Measurements from ENCODE around the gene CTNNA3.

The CTNNA3 gene

DNA sequence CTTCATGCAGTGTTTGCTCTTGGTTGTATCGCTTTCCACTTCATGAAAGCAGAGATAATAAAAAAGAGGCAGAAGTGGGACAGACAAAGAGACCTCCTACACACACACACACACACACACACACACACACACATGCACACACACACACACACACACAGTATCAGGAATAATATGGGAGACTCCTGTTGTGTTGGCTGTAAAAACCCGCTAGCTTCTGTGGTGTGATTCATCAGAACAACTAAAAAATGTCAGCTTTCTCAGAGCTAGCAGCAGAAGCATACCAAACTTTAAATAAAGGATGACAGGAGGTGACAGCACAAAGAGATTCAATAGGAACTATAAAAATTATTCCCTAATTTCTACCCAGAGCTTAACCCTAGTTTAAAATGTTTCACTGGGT is 918.3 kb downstream of the CTNNA3 start:
- Histone ChIP-seq H3K4me1 (no peaks in the 10 kb centered on the region), H3K36me3 (replicated peaks) (no peaks in the 10 kb centered on the region), H3K27me3 (ENCODE audit: low read depth) (no peaks in the 10 kb centered on the region), H3K4me3 (no peak overlapping the region), H3K9me3 (no peaks in the 10 kb centered on the region)
- DNase-seq (ENCODE audit: low spot score in 2 of 2), result no peak
- in situ Hi-C loops (cut with MboI; ENCODE audit: low sequenced_read_pairs), result no loop called here

GRCh38 chr10:66773472-66773817 is 922.5 kb downstream of the CTNNA3 start:
- Histone ChIP-seq H3K27me3 (ENCODE audit: low read depth) (no peaks in the 10 kb centered on the region), H3K4me3 (no peak overlapping the region), H3K9me3 (no peaks in the 10 kb centered on the region), H3K4me1 (no peaks in the 10 kb centered on the region), H3K36me3 (replicated peaks) (no peaks in the 10 kb centered on the region)
- in situ Hi-C loops (cut with MboI; ENCODE audit: low sequenced_read_pairs), result no loop called here
- no peak for DNase-seq (ENCODE audit: low spot score in 2 of 2)

DNA sequence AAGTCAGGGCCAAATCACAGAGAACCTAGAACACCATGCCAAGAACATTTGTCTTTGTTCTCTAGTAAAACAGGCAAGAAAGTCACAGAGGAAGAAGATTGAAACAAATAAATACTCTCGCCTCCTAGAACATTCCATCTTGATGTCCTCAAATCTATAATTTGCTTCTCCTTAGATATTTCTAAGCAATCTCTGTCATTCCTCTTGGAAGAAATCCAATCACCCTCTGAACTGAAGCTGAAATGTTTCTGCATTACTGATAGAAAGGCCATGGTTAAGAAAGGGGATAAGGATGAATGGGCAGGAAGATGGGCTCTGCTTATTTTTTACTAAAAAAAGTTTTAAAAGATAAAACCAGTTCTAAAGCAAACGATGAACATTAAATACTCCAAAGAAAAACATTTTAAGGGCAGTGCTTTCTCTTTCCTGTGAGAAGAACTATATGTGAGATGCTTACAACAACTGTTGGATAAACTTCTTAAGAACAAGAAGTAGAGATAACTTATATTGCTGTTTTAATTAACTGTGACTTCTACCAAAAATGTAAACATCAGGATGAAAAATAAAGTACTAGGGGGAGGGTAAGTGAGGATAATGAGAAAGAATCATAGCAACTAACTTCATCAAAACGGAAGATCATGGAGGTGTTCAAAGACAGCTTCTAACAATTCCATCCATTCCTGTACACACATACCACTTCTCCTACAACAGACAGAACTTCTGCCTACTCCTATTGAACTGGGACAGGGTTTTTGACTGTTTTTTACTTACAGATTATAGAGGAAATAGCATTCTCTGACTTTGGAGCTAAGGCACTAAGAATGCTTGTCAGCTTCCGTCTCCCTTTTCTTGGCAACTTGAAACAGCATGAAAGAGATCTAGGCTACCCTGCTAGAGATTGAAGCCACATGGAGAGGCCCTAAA is 923.2 kb downstream of the CTNNA3 start:
- in situ Hi-C loops (cut with MboI; ENCODE audit: low sequenced_read_pairs), result no loop called here

DNA sequence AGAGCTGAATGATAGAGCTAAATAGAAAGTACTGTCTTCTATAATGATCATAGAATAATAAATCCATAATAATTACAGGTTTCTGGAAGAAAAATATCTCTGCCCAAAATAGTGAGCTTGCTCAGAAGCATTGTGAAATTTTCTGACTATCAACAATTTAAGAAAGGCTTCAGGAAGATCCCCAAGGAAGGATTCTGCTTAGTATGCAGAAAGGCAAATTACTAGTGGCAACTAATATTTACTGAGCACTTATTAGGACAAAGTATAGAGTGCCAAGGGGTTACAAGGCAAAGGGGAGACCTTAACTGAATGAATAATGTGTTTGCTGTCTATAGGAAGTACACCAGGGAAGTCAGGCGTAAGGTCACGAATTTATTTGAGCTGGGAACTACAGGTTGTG is 928.3 kb downstream of the CTNNA3 start:
- Histone ChIP-seq H3K4me1 (no peaks in the 10 kb centered on the region), H3K27me3 (ENCODE audit: low read depth) (no peaks in the 10 kb centered on the region), H3K36me3 (replicated peaks) (no peaks in the 10 kb centered on the region), H3K9me3 (no peaks in the 10 kb centered on the region), H3K4me3 (no peak overlapping the region)
- in situ Hi-C loops (cut with MboI; ENCODE audit: low sequenced_read_pairs), result no loop called here
- DNase-seq (ENCODE audit: low spot score in 2 of 2), result no peak

More for the DNA sequence above, 923.2 kb downstream of the CTNNA3 start:
- Histone ChIP-seq H3K4me1 (no peaks in the 10 kb centered on the region), H3K27me3 (ENCODE audit: low read depth) (no peaks in the 10 kb centered on the region), H3K4me3 (no peak overlapping the region), H3K36me3 (replicated peaks) (no peaks in the 10 kb centered on the region), H3K9me3 (no peaks in the 10 kb centered on the region)
- no peak for DNase-seq (ENCODE audit: low spot score in 2 of 2)

GRCh38 chr10:66762218-66762729 is 933.7 kb downstream of the CTNNA3 start:
- H3K27me3 ChIP-seq (ENCODE audit: low read depth), result no peaks in the 10 kb centered on the region
- no peaks in the 10 kb centered on the region for H3K36me3 ChIP-seq (replicated peaks)
- in situ Hi-C loops (cut with MboI; ENCODE audit: low sequenced_read_pairs), result no loop called here
- DNase-seq (ENCODE audit: low spot score in 2 of 2), result no peak
- peaks cover 13% of the 10 kb centered on the region for H3K4me1 ChIP-seq
- no peaks in the 10 kb centered on the region for H3K9me3 ChIP-seq
- no peak overlapping the region for H3K4me3 ChIP-seq

GRCh38 chr10:66760941-66761340 is 935.1 kb downstream of the CTNNA3 start:
- Histone ChIP-seq H3K27me3 (ENCODE audit: low read depth) (no peaks in the 10 kb centered on the region), H3K4me1 (peaks cover 13% of the 10 kb centered on the region), H3K4me3 (no peak overlapping the region), H3K36me3 (replicated peaks) (no peaks in the 10 kb centered on the region), H3K9me3 (no peaks in the 10 kb centered on the region)
- DNase-seq (ENCODE audit: low spot score in 2 of 2), result no peak
- in situ Hi-C loops (cut with MboI; ENCODE audit: low sequenced_read_pairs), result no loop called here

DNA sequence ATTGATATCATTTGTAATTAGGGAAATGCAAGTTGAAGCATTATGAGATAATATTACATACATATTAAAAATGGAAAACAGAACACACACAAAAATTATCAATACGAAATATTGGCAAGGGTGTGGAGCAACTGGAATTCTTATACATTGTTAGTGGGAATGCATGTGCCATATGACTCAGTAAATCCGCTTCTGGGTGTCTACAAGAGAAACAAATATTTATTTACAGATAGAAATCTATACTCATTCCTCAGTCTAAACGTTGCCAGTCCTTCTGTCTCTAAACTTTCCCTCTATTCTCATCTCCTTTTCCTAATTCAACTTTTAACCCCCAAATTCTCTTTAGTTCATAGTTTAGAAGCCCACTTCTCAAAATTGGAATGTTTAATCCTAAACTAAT is 940.5 kb downstream of the CTNNA3 start:
- in situ Hi-C loops (cut with MboI; ENCODE audit: low sequenced_read_pairs), result no loop called here
- peaks cover 15% of the 10 kb centered on the region for H3K4me1 ChIP-seq
- no peaks in the 10 kb centered on the region for H3K27me3 ChIP-seq (ENCODE audit: low read depth)
- no peaks in the 10 kb centered on the region for H3K36me3 ChIP-seq (replicated peaks)
- no peak overlapping the region for H3K4me3 ChIP-seq
- no peaks in the 10 kb centered on the region for H3K9me3 ChIP-seq
- DNase-seq (ENCODE audit: low spot score in 2 of 2), result no peak

GRCh38 chr10:66752714-66753113 is 943.3 kb downstream of the CTNNA3 start:
- H3K4me3 ChIP-seq, result no peak overlapping the region
- in situ Hi-C loops (cut with MboI; ENCODE audit: low sequenced_read_pairs), result no loop called here
- DNase-seq (ENCODE audit: low spot score in 2 of 2), result no peak

GRCh38 chr10:66748217-66748616 is 947.8 kb downstream of the CTNNA3 start:
- in situ Hi-C loops (cut with MboI; ENCODE audit: low sequenced_read_pairs), result no loop called here
- no peaks in the 10 kb centered on the region for H3K36me3 ChIP-seq (replicated peaks)
- no peak overlapping the region for H3K4me3 ChIP-seq
- no peak for DNase-seq (ENCODE audit: low spot score in 2 of 2)
- H3K27me3 ChIP-seq (ENCODE audit: low read depth), result no peaks in the 10 kb centered on the region
- peaks cover 3% of the 10 kb centered on the region for H3K4me1 ChIP-seq
- no peaks in the 10 kb centered on the region for H3K9me3 ChIP-seq

More at GRCh38 chr10:66752714-66753113, 943.3 kb downstream of the CTNNA3 start:
- Histone ChIP-seq H3K4me1 (peaks cover 3% of the 10 kb centered on the region; the same call in 1 of the 2 replicates), H3K27me3 (ENCODE audit: low read depth) (no peaks in the 10 kb centered on the region), H3K9me3 (no peaks in the 10 kb centered on the region), H3K36me3 (replicated peaks) (no peaks in the 10 kb centered on the region)

GRCh38 chr10:66747451-66747850 is 948.5 kb downstream of the CTNNA3 start:
- Histone ChIP-seq H3K4me1 (no peaks in the 10 kb centered on the region; the same call in 1 of the 2 replicates), H3K27me3 (ENCODE audit: low read depth) (no peaks in the 10 kb centered on the region), H3K9me3 (no peaks in the 10 kb centered on the region), H3K36me3 (replicated peaks) (no peaks in the 10 kb centered on the region), H3K4me3 (no peak overlapping the region)
- DNase-seq (ENCODE audit: low spot score in 2 of 2), result no peak
- in situ Hi-C loops (cut with MboI; ENCODE audit: low sequenced_read_pairs), result no loop called here

DNA sequence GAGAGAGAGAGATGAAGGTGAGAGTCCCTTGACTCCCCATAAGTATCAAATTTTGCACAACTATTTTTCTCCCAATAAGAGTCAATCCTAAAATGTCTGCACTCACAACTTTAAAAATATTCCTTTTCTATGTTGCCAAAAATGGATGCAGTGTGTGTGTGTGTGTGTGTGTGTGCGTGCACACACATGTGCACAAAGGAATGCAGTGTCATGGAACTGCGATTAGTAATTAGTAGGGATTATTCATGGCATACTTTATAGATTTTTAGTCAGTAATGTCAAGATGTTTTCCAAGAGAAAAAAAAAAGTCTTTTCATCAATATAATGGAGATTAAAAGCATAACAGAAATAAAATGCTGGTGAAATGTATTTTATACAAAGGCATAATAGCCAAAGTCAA is 949.3 kb downstream of the CTNNA3 start:
- in situ Hi-C loops (cut with MboI; ENCODE audit: low sequenced_read_pairs), result no loop called here
- H3K36me3 ChIP-seq (replicated peaks), result no peaks in the 10 kb centered on the region
- DNase-seq (ENCODE audit: low spot score in 2 of 2), result no peak

GRCh38 chr10:66746246-66746645 is 949.7 kb downstream of the CTNNA3 start:
- Histone ChIP-seq H3K4me3 (no peak overlapping the region), H3K27me3 (ENCODE audit: low read depth) (no peaks in the 10 kb centered on the region), H3K9me3 (no peaks in the 10 kb centered on the region), H3K4me1 (no peaks in the 10 kb centered on the region; the same call in 1 of the 2 replicates), H3K36me3 (replicated peaks) (no peaks in the 10 kb centered on the region)
- no peak for DNase-seq (ENCODE audit: low spot score in 2 of 2)
- in situ Hi-C loops (cut with MboI; ENCODE audit: low sequenced_read_pairs), result no loop called here

More for the DNA sequence above, 949.3 kb downstream of the CTNNA3 start:
- Histone ChIP-seq H3K4me1 (no peaks in the 10 kb centered on the region; the same call in 1 of the 2 replicates), H3K9me3 (no peaks in the 10 kb centered on the region), H3K27me3 (ENCODE audit: low read depth) (no peaks in the 10 kb centered on the region), H3K4me3 (no peak overlapping the region)

DNA sequence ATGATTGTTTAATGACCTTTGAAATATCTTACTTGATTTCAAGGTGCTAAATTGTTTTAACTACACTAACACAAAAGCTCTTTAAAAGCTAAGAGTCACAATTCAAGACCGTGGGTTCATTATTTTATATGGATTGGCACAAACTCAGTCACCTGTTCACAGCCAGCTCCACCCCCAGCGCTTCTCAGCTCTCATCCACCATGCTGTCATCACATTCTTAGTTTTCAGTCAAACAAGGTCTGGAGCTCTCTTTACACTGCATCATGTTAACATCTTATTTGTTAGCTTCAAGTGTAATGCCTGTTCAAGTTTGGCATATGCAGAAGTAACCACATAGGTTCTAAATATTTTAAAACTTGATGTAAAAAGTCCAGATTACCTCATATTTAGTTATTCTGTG is 951.1 kb downstream of the CTNNA3 start:
- DNase-seq (ENCODE audit: low spot score in 2 of 2), result no peak
- in situ Hi-C loops (cut with MboI; ENCODE audit: low sequenced_read_pairs), result no loop called here
- Histone ChIP-seq H3K4me3 (no peak overlapping the region), H3K9me3 (no peaks in the 10 kb centered on the region), H3K36me3 (replicated peaks) (no peaks in the 10 kb centered on the region), H3K4me1 (peaks cover 2% of the 10 kb centered on the region; the same call in 1 of the 2 replicates), H3K27me3 (ENCODE audit: low read depth) (no peaks in the 10 kb centered on the region)

- H3K27me3 ChIP-seq (ENCODE audit: low read depth), result no peaks in the 10 kb centered on the region
- no peak for DNase-seq (ENCODE audit: low spot score in 2 of 2)
- in situ Hi-C loops (cut with MboI; ENCODE audit: low sequenced_read_pairs), result no loop called here
- no peaks in the 10 kb centered on the region for H3K9me3 ChIP-seq
- H3K4me3 ChIP-seq, result no peak overlapping the region
- no peaks in the 10 kb centered on the region for H3K36me3 ChIP-seq (replicated peaks)
- H3K4me1 ChIP-seq, result 0 out of 2 replicates have a peak, but pooled peaks cover 2% of the 10 kb centered on the region
Observed at GRCh38 chr10:66737241-66737640, 958.8 kb downstream of the CTNNA3 start.

All from HAP-1 (cell line).